ENCODE results near the gene KLHL29. TPM values are rescaled to one million over a fixed set of nuclear protein-coding genes. Genes with fewer than 3 reads are reported as not detected.

The KLHL29 gene
- total and polyA plus RNA-seq, 2 donors (not counting 3 experiments of a cell fraction or from before 2014, with no cell fraction given): 4.6 to 12.7 TPM

DNA sequence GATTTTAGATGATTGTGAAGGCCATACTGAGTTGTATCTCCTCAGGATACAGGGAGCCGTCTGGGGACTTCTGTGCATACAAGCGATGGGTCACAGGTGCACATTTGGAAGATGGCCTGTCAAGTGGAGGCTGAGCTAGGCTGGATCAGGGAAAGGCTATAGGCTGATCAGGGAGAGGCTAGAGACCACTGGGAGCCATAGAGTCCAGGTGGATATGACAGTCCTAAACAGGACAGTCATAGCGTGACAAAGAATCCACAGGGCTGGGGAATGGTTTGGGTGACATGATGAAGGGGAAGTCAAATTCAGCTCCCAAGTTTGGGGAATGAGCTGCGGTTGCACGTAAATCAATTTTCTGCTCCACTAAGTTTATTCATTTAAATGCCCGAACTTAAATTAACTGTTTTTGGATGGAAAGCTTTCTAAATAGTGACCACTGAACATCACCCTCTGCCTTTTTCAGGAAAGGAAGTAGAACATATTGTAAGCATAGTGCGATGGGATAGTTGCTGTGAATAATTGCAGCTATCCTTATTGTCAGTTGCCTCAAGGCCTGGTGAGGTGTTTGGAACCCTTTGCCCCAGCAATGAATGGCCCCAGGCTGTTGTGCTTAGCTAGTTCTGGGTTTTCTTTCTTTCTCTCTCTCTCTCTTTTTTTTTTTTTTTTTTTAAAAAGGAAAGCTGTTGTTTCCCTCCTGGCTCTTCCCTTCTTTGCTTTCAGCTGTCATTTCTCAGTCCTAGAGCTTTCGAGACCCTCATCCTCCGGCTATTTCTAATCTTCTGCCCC lies 50.5 kb downstream of the KLHL29 start:
- Histone ChIP-seq H3K79me2 (ENCODE audit: control insufficient read depth, insufficient read depth, low read length) (no peaks in the 10 kb centered on the region), H3K4me1 (ENCODE audit: control insufficient read depth, extremely low read depth, insufficient read depth, low read length) (no peaks in the 10 kb centered on the region), H3K36me3 (ENCODE audit: control insufficient read depth in 2 of 2, extremely low read depth in 1 of 2, insufficient read depth in 2 of 2, low read length in 2 of 2) (no peaks in the 10 kb centered on the region), H3K4me2 (ENCODE audit: insufficient read depth, low read length) (no peak overlapping the region), H3K27ac (ENCODE audit: insufficient read depth, low read depth, low read length) (no peak overlapping the region), H3K27me3 (ENCODE audit: control insufficient read depth in 2 of 2, insufficient read depth in 2 of 2, low read length in 2 of 2) (no peaks in the 10 kb centered on the region), H3K4me3 (replicated peaks in 1 of 3; ENCODE audit: insufficient read depth in 1 of 3, low read depth in 1 of 3, low read length in 3 of 3) (no peak overlapping the region), H4K20me1 (replicated peaks; ENCODE audit: control insufficient read depth, extremely low read depth, insufficient read depth, low read length) (no peaks in the 10 kb centered on the region), H3K9ac (replicated peaks; ENCODE audit: extremely low read depth, insufficient read depth, low read length) (no peak overlapping the region), H3K9me3 (replicated peaks; ENCODE audit: control insufficient read depth, insufficient read depth, low read length) (no peaks in the 10 kb centered on the region), H2AFZ (ENCODE audit: low read depth, low read length) (no peak overlapping the region), H3K9me1 (replicated peaks; ENCODE audit: control insufficient read depth, extremely low read depth, insufficient read depth, low read length) (no peaks in the 10 kb centered on the region)
- FAIRE-seq (no peak), DNase-seq (ENCODE audit: low read depth, low spot score) (no peak)
- intact Hi-C loops (cut with micrococcal nuclease) (loop anchor here (5.0 kb wide), 1 partner anchor 83 kb away; no protein-coding TSS in a partner anchor), dilution Hi-C loops (cut with MboI; ENCODE audit: extremely low pct_ligation_motif_present, low sequenced_read_pairs) (no loop called here)
- no peak for TF ChIP-seq JUN (IDR thresholded peaks at IDR 0.05; ENCODE audit: borderline replicate concordance, insufficient read depth, insufficient read length, low read depth)
- no peak for TF ChIP-seq GATA2 (IDR thresholded peaks at IDR 0.05; ENCODE audit: insufficient read depth, insufficient read length, low read depth, low read length)
- no TSS peak for BruUV-seq (replicated peaks)
- POLR2A ChIA-PET: interaction anchor here (0.6 kb wide), 1 partner anchor 62 kb away, joined by 3 read pairs; no protein-coding TSS in a partner anchor
- CTCF ChIA-PET: interaction anchor here (0.6 to 2.0 kb wide), 6 partner anchors 9 to 893 kb away, joined by 3 to 7 read pairs (median 3); no protein-coding TSS in a partner anchor

DNA sequence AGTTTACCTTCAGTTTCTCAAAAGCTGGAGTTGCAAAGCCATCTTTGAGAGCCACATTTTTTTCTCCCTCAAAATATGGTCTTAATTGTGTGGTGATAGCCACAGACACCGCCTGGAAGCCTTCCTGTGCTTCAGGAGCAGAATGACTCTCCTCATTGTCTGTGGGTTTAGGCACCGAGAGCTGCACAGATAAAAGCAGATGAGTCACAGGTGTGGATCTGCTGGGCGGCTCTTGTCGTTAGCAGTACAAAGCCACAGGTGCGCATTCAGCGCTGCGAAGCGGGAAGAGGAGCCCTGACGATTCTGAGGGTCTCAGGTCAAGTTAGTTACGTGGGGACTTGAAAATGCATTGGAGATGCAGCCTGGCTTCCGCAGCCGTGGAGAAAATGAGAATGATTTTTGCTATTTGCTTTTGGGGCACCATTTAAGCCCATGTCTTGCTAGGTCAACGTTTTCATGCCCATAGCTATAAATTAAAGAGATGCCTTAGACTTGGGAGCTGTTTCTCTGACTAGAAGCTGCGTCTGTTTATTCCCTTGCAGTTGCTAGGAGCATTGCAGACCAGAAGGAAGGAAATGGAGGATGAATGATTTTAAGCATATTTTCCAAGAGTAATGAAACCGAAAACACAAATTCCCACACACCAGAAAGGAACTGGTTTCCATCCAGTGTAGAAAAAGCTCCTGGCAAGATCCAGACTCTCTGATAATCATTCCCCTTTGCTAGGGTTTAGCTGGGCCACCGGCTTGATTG lies 51.5 kb downstream of the KLHL29 start:
- no peak for TF ChIP-seq GATA2 (IDR thresholded peaks at IDR 0.05; ENCODE audit: insufficient read depth, insufficient read length, low read depth, low read length)
- TF ChIP-seq MYC (IDR thresholded peaks at IDR 0.05; ENCODE audit: low read depth, low read length): no peak
- TF ChIP-seq, protein P1, sequence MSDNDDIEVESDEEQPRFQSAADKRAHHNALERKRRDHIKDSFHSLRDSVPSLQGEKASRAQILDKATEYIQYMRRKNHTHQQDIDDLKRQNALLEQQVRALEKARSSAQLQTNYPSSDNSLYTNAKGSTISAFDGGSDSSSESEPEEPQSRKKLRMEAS (IDR thresholded peaks at IDR 0.05; ENCODE audit: insufficient read depth, insufficient read length): no peak
- no peak for TF ChIP-seq EZH2 (IDR thresholded peaks at IDR 0.05; ENCODE audit: borderline replicate concordance, low read depth, low read length, severe bottlenecking)
- TF ChIP-seq FOS (IDR thresholded peaks at IDR 0.05; ENCODE audit: borderline replicate concordance, insufficient read depth, low read length): no peak
- no peak for TF ChIP-seq POLR2A (IDR thresholded peaks at IDR 0.05; ENCODE audit: low read depth, low read length)
- TF ChIP-seq, protein P2, sequence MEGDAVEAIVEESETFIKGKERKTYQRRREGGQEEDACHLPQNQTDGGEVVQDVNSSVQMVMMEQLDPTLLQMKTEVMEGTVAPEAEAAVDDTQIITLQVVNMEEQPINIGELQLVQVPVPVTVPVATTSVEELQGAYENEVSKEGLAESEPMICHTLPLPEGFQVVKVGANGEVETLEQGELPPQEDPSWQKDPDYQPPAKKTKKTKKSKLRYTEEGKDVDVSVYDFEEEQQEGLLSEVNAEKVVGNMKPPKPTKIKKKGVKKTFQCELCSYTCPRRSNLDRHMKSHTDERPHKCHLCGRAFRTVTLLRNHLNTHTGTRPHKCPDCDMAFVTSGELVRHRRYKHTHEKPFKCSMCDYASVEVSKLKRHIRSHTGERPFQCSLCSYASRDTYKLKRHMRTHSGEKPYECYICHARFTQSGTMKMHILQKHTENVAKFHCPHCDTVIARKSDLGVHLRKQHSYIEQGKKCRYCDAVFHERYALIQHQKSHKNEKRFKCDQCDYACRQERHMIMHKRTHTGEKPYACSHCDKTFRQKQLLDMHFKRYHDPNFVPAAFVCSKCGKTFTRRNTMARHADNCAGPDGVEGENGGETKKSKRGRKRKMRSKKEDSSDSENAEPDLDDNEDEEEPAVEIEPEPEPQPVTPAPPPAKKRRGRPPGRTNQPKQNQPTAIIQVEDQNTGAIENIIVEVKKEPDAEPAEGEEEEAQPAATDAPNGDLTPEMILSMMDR (IDR thresholded peaks at IDR 0.05; ENCODE audit: extremely low read depth in 1 of 2, insufficient read depth in 1 of 2, low read depth in 1 of 2, low read length in 2 of 2): no peak
- no peak for TF ChIP-seq JUN (IDR thresholded peaks at IDR 0.05; ENCODE audit: borderline replicate concordance, insufficient read depth, insufficient read length, low read depth)
- TF ChIP-seq POLR2AphosphoS5 (IDR thresholded peaks at IDR 0.05; ENCODE audit: insufficient read depth, low read depth, low read length): no peak
- ChIA-PET POLR2A (interaction anchor here (0.6 kb wide), 1 partner anchor 61 kb away, joined by 3 read pairs; no protein-coding TSS in a partner anchor), CTCF (interaction anchor here (0.6 to 2.0 kb wide), 3 partner anchors 10 to 23 kb away, joined by 3 to 7 read pairs (median 4); no protein-coding TSS in a partner anchor)
- H3K27me3 ChIP-seq (ENCODE audit: control insufficient read depth in 2 of 2, insufficient read depth in 2 of 2, low read length in 2 of 2): no peaks in the 10 kb centered on the region
- DNase-seq (ENCODE audit: low read depth, low spot score) (peak; percentile 81), FAIRE-seq (no peak)
- H3K9me3 ChIP-seq (replicated peaks; ENCODE audit: control insufficient read depth, insufficient read depth, low read length): no peaks in the 10 kb centered on the region
- no peak overlapping the region for H3K27ac ChIP-seq (ENCODE audit: insufficient read depth, low read depth, low read length)
- H2AFZ ChIP-seq (ENCODE audit: low read depth, low read length): no peak overlapping the region
- no peaks in the 10 kb centered on the region for H3K4me1 ChIP-seq (ENCODE audit: control insufficient read depth, extremely low read depth, insufficient read depth, low read length)
- intact Hi-C loops (cut with micrococcal nuclease) (loop anchor here (5.0 kb wide), 1 partner anchor 84 kb away; no protein-coding TSS in a partner anchor), dilution Hi-C loops (cut with MboI; ENCODE audit: extremely low pct_ligation_motif_present, low sequenced_read_pairs) (no loop called here)
- no peak overlapping the region for H3K4me3 ChIP-seq (replicated peaks in 1 of 3; ENCODE audit: insufficient read depth in 1 of 3, low read depth in 1 of 3, low read length in 3 of 3)
- no peak overlapping the region for H3K9ac ChIP-seq (replicated peaks; ENCODE audit: extremely low read depth, insufficient read depth, low read length)
- H3K79me2 ChIP-seq (ENCODE audit: control insufficient read depth, insufficient read depth, low read length): no peaks in the 10 kb centered on the region
- H3K36me3 ChIP-seq (ENCODE audit: control insufficient read depth in 2 of 2, extremely low read depth in 1 of 2, insufficient read depth in 2 of 2, low read length in 2 of 2): no peaks in the 10 kb centered on the region
- H4K20me1 ChIP-seq (replicated peaks; ENCODE audit: control insufficient read depth, extremely low read depth, insufficient read depth, low read length): no peaks in the 10 kb centered on the region
- H3K9me1 ChIP-seq (replicated peaks; ENCODE audit: control insufficient read depth, extremely low read depth, insufficient read depth, low read length): no peaks in the 10 kb centered on the region
- BruUV-seq (replicated peaks): no TSS peak
- H3K4me2 ChIP-seq (ENCODE audit: insufficient read depth, low read length): no peak overlapping the region

Measured in endothelial cell of umbilical vein (primary cell).